Measurements from ENCODE around the gene HMGA1. TPM values are rescaled to one million over a fixed set of nuclear protein-coding genes. Genes with fewer than 3 reads are reported as not detected.

The HMGA1 gene
- total and polyA plus RNA-seq, 2 of the 13 experiments (the other 11 are each of a cell fraction or from before 2014, with no cell fraction given) = 117 to 145 TPM

DNA sequence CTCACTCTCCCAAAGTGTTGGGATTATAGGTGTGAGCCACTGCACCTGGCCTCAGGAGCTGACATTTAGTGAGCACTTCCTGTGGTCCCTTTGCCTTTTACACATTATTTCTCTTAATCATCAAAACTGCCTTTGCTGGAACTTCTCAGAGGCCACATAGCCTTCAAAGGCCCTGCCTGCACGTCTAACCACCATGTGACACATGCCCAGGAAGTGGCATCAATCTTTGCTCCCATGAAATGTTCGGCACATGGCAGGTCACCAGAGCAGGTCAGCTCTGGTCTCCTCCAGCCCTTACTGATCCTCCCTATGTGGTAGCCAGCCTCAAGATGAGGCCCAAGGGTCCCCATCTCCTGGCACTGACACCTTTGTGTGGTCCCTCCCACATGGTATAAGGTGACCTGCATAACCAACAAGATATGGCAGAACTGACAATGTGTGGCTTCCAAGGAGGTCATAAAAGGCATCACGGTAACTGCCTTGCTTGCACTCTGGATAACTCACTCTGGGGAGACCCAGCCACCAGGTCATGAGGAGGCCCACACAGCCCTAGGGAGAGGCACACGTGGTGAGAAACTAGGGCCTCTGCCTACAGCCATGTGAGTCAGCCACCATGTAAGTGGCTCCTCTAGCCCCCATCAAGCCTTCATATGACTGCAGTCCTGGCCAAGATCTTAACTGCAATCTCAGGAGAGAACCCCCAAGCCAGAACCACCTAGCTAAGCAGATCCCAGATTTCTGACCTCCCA, 28.8 kb upstream of the HMGA1 start:
- 42% methylated on average over 4 of the region's 4 CpGs for WGBS (ENCODE audit: low lambda C conversion rate)
- Histone ChIP-seq H3K9me3 (ENCODE audit: low read length) (no peaks in the 10 kb centered on the region), H2AFZ (ENCODE audit: low read length) (no peak overlapping the region), H3K4me3 (replicated peaks in 1 of 3; ENCODE audit: insufficient read depth in 1 of 3, low read depth in 2 of 3, low read length in 3 of 3) (no peak overlapping the region), H3K9ac (ENCODE audit: insufficient read depth, low read depth, low read length) (no peak overlapping the region), H3K79me2 (ENCODE audit: insufficient read depth, low read length) (no peaks in the 10 kb centered on the region), H3K4me2 (ENCODE audit: low read depth, low read length) (no peak overlapping the region), H3K36me3 (replicated peaks in 1 of 2; ENCODE audit: control insufficient read depth in 1 of 2, insufficient read depth in 2 of 2, low read length in 2 of 2) (no peaks in the 10 kb centered on the region), H3K4me1 (ENCODE audit: insufficient read depth, low read length) (peaks cover under 1% of the 10 kb centered on the region; the same call in 1 of the 2 replicates), H3K27ac (ENCODE audit: extremely low read length, insufficient read depth, low read length) (no peak overlapping the region), H4K20me1 (ENCODE audit: insufficient read depth, low read length) (no peaks in the 10 kb centered on the region), H3K27me3 (ENCODE audit: control insufficient read depth in 1 of 2, insufficient read depth in 2 of 2, low read length in 2 of 2) (peaks cover 5 to 27% of the 10 kb centered on the region in 2 experiments; a peak in 4 of 5 replicates)
- TF ChIP-seq LCORL (IDR thresholded peaks at IDR 0.05) (no peak), LCORL (CRISPR knock-in tag; IDR thresholded peaks at IDR 0.05) (0 out of 2 replicates have a peak, but pooled peaks have one; percentile 18), EZH2 (conservative IDR thresholded peaks at IDR 0.05; ENCODE audit: low read depth, low read length) (no peak), KAT7 (CRISPR knock-in tag; IDR thresholded peaks at IDR 0.05; ENCODE audit: borderline replicate concordance) (no peak), ZNF83 (CRISPR knock-in tag; IDR thresholded peaks at IDR 0.05; ENCODE audit: borderline replicate concordance) (no peak)
- TF ChIP-seq, protein P1, sequence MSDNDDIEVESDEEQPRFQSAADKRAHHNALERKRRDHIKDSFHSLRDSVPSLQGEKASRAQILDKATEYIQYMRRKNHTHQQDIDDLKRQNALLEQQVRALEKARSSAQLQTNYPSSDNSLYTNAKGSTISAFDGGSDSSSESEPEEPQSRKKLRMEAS (IDR thresholded peaks at IDR 0.05) = 0 out of 2 replicates have a peak, but pooled peaks have one; percentile 19
- FAIRE-seq = no peak
- peak; percentile 50 for ATAC-seq
- no peak for DNase-seq (ENCODE audit: low spot score)
- intact Hi-C loops (cut with micrococcal nuclease; ENCODE audit: unreplicated experiment) = no loop called here
- POLR2A ChIA-PET = no interaction called here
- BruUV-seq (replicated peaks) = no TSS peak
- CTCF ChIA-PET (ENCODE audit: low intra/inter-chr PET ratio, low total read pairs) = no interaction called here
- in situ Hi-C loops (cut with HindIII; ENCODE audit: extremely low pct_ligation_motif_present, low pct_unique_long_range_greater_than_20kb) = no loop called here

DNA sequence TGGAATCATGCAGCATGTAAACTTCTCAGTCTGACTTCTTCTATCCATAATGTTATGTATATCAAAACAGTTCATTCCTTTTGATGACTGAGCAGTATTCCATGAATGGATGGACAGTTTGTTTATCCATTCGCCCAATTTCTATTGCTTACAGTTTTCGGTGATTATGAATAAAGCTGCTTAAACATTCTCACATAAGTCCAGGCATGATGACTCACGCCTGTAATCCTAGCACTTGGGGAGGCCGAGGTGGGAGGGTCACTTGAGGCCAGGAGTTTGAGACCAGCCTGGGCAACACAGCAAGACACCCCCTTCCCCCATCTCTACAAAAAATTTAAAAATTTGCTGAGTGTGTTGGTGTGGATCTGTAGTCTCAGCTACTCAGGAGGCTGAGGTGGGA, 22.9 kb upstream of the HMGA1 start:
- Histone ChIP-seq H3K27me3 (ENCODE audit: control insufficient read depth in 1 of 2, insufficient read depth in 2 of 2, low read length in 2 of 2) (peaks cover 0 to 4% of the 10 kb centered on the region in 2 experiments; a peak in 1 of 5 replicates), H3K4me2 (ENCODE audit: low read depth, low read length) (no peak overlapping the region), H3K4me3 (replicated peaks in 1 of 3; ENCODE audit: insufficient read depth in 1 of 3, low read depth in 2 of 3, low read length in 3 of 3) (no peak overlapping the region), H3K9ac (ENCODE audit: insufficient read depth, low read depth, low read length) (no peak overlapping the region), H3K4me1 (ENCODE audit: insufficient read depth, low read length) (peaks cover 5% of the 10 kb centered on the region; the same call in 1 of the 2 replicates), H3K79me2 (ENCODE audit: insufficient read depth, low read length) (no peaks in the 10 kb centered on the region), H2AFZ (ENCODE audit: low read length) (no peak overlapping the region), H3K36me3 (replicated peaks in 1 of 2; ENCODE audit: control insufficient read depth in 1 of 2, insufficient read depth in 2 of 2, low read length in 2 of 2) (no peaks in the 10 kb centered on the region), H3K9me3 (ENCODE audit: low read length) (no peaks in the 10 kb centered on the region), H4K20me1 (ENCODE audit: insufficient read depth, low read length) (no peaks in the 10 kb centered on the region), H3K27ac (ENCODE audit: extremely low read length, insufficient read depth, low read length) (no peak overlapping the region)
- BruUV-seq (replicated peaks) = no TSS peak
- POLR2A ChIA-PET = no interaction called here
- ATAC-seq (no peak), FAIRE-seq (no peak), DNase-seq (ENCODE audit: low spot score) (no peak)
- TF ChIP-seq ZNF720 (CRISPR knock-in tag; IDR thresholded peaks at IDR 0.05) (no peak), CREB1 (IDR thresholded peaks at IDR 0.05) (0 out of 2 replicates have a peak, but pooled peaks have one; percentile 24), CREB1 (CRISPR knock-in tag; IDR thresholded peaks at IDR 0.05) (no peak), ZNF546 (CRISPR knock-in tag; conservative IDR thresholded peaks at IDR 0.05) (no peak), MAFK (conservative IDR thresholded peaks at IDR 0.05 in 1 of 2, IDR thresholded peaks at IDR 0.05 in 1 of 2; ENCODE audit: low read length in 2 of 2) (peak; percentile 68 to 70), MAFF (IDR thresholded peaks at IDR 0.05; ENCODE audit: low read depth, low read length) (peak; percentile 58)
- in situ Hi-C loops (cut with HindIII; ENCODE audit: extremely low pct_ligation_motif_present, low pct_unique_long_range_greater_than_20kb) (no loop called here), intact Hi-C loops (cut with micrococcal nuclease; ENCODE audit: unreplicated experiment) (no loop called here)
- WGBS (ENCODE audit: low lambda C conversion rate) = 16% methylated on average over 4 of the region's 4 CpGs
- CTCF ChIA-PET (ENCODE audit: low intra/inter-chr PET ratio, low total read pairs) = no interaction called here

Data from HepG2 (cell line).